Peyer's patch (tissue), 4 donors: ENCODE results near the gene WWC1.

Experiments used
- CTCF ChIP-seq, 6 experiments: fragments of 450-650 bp in 4 of 6; fragments of 200-600 bp in 2 of 6; sonication (generic) in 1 of 6; IDR thresholded peaks; one replicate each; pipeline ENCODE4 v1.5.1; 2017 to 2019; ENCODE audit warnings: antibody characterized with exemption in 6 of 6, mild to moderate bottlenecking in 3 of 6, moderate library complexity in 1 of 6
- POLR2A ChIP-seq, 2 donors: fragments of 450-650 bp; IDR thresholded peaks; one replicate each; pipeline ENCODE4 v1.5.1; 2017; ENCODE audit warnings: antibody characterized with exemption in 2 of 2, mild to moderate bottlenecking in 2 of 2, moderate library complexity in 2 of 2

- no peak for TF ChIP-seq CTCF (IDR thresholded peaks at IDR 0.05)
- no peak for TF ChIP-seq POLR2A (IDR thresholded peaks at IDR 0.05)
These were observed 11.3 kb downstream of the WWC1 start for GRCh38 chr5:168302785-168303184.
